PFSK-1 (cell line): Measurements from ENCODE around the gene ACTL9.

ENCODE experiments used
- POLR2AphosphoS5 ChIP-seq: IDR thresholded peaks from 2 replicates; pipeline ENCODE4 v1.6.1; 2012; ENCODE audit warnings: low read depth, mild to moderate bottlenecking, control low read depth, low read length, moderate library complexity
- SIN3A ChIP-seq: IDR thresholded peaks from 2 replicates; pipeline ENCODE4 v1.6.1; 2012; ENCODE audit warnings: mild to moderate bottlenecking, low read length, moderate library complexity, borderline replicate concordance; ENCODE audit not compliant: insufficient read depth
- TAF1 ChIP-seq: IDR thresholded peaks from 2 replicates; pipeline ENCODE4 v1.6.1; 2012; ENCODE audit warnings: low read length, control low read depth, borderline replicate concordance; ENCODE audit not compliant: insufficient read depth
- TF ChIP-seq, protein P1 (sequence below), 2 experiments: IDR thresholded peaks; 2 replicates each; pipeline versions ENCODE4 v1.6.1 to v1.8.0; 2011 to 2012; ENCODE audit warnings: low read depth in 2 of 2, low read length in 2 of 2, control low read depth in 1 of 2, inconsistent platforms in 1 of 2, mild to moderate bottlenecking in 1 of 2, moderate library complexity in 1 of 2; ENCODE audit not compliant: insufficient read depth in 1 of 2

DNA sequence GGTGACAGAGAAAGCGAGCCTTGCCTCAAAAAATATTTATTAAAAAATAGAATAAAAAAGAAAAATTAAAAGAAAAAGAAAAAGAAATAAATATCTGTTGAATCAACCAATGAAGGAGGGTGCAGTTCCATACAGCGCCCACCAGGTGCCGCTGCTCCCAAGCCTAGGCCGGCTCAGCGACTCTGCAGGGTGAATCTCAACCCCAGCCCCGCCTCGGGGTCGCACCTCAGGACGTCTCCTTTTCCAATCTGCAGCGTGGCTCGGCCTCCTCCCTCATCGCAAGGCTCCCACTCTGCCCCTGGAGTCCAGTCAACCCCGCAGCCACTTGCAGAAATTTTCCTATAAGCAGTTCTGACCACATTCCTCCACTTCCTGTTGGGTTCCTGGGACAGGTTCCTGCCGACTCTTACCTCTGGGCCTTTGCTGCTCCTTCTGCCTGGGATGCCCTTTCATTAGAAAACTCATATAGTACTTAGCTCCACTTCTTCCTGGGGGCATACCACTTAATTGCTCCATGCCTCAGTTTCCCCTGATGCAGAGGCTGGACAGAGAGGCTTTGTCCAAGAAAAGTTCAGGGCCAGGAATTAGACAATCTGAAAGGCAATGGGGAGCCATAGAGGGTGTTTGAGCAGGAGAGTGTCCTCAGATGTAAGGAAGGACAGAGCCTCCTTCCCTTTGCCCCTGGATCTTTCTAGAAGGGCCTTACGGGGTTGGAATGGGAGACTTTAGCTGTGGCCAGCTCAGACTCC lies 43.8 kb downstream of the ACTL9 start:
- TF ChIP-seq POLR2AphosphoS5 (no peak; the same call in 1 of the 2 replicates), TAF1 (no peak), SIN3A (no peak)
- TF ChIP-seq, protein P1, sequence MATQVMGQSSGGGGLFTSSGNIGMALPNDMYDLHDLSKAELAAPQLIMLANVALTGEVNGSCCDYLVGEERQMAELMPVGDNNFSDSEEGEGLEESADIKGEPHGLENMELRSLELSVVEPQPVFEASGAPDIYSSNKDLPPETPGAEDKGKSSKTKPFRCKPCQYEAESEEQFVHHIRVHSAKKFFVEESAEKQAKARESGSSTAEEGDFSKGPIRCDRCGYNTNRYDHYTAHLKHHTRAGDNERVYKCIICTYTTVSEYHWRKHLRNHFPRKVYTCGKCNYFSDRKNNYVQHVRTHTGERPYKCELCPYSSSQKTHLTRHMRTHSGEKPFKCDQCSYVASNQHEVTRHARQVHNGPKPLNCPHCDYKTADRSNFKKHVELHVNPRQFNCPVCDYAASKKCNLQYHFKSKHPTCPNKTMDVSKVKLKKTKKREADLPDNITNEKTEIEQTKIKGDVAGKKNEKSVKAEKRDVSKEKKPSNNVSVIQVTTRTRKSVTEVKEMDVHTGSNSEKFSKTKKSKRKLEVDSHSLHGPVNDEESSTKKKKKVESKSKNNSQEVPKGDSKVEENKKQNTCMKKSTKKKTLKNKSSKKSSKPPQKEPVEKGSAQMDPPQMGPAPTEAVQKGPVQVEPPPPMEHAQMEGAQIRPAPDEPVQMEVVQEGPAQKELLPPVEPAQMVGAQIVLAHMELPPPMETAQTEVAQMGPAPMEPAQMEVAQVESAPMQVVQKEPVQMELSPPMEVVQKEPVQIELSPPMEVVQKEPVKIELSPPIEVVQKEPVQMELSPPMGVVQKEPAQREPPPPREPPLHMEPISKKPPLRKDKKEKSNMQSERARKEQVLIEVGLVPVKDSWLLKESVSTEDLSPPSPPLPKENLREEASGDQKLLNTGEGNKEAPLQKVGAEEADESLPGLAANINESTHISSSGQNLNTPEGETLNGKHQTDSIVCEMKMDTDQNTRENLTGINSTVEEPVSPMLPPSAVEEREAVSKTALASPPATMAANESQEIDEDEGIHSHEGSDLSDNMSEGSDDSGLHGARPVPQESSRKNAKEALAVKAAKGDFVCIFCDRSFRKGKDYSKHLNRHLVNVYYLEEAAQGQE (IDR thresholded peaks at IDR 0.05; ENCODE audit: insufficient read depth in 1 of 2, low read depth in 2 of 2, low read length in 2 of 2), result no peak
